Measurements from ENCODE around the gene CRTAC1.

- TF ChIP-seq CTCF (conservative IDR thresholded peaks at IDR 0.05; ENCODE audit: low read depth, low read length), result no peak
- no peak for TF ChIP-seq EZH2 (IDR thresholded peaks at IDR 0.05; ENCODE audit: borderline replicate concordance, low read depth, low read length, poor library complexity, severe bottlenecking)
Observed at GRCh38 chr10:97961945-97962344, 68.5 kb downstream of the CRTAC1 start.
